GM12878 (cell line): ENCODE data around the gene ADIG. TPM values are rescaled to one million over a fixed set of nuclear protein-coding genes. Genes with fewer than 3 reads are reported as not detected.

Experiments used
- ATAC-seq: fragments of 200-7000 bp; cut with Tn5 transposase; 3 replicates; pipeline ENCODE4 v1.9.1; 2020; ENCODE audit warnings: mild to moderate bottlenecking, moderate library complexity
- BruUV-seq: library from RNA; stranded (reverse); fragments of 400-500 nt; replicated peaks from 2 replicates; lab custom pipeline; 2021; lab: Mats Ljungman, UMichigan
- CTCF ChIA-PET: fragments of 300-600 bp; sonication (Branson Sonifier 250); formaldehyde crosslinking; extraction: SDS; loops from one replicate; lab custom pipeline; 2021; ENCODE audit warnings: inconsistent platforms; lab: Yijun Ruan, JAX
- POLR2A ChIA-PET: fragments of 350-600 bp; formaldehyde crosslinking; extraction: SDS; loops from one replicate; lab custom pipeline; 2021; ENCODE audit warnings: inconsistent platforms; lab: Charles Lee
- RAD21 ChIA-PET: fragments of 300-600 bp; sonication (Branson Sonifier 250); formaldehyde crosslinking; loops from one replicate; lab custom pipeline; 2023; ENCODE audit warnings: antibody characterized with exemption; ENCODE audit not compliant: unreplicated experiment; lab: Charles Lee
- SMC1A ChIA-PET: fragments of 300-600 bp; sonication (Branson Sonifier 250); formaldehyde crosslinking; loops from one replicate; lab custom pipeline; 2023; ENCODE audit not compliant: unreplicated experiment, uncharacterized antibody; lab: Charles Lee
- DNase-seq: peaks from one replicate; pipeline ENCODE4 v3.0.0-alpha.2; 2011; ENCODE audit warnings: low read depth, low spot score
- FAIRE-seq: peaks from 3 replicates; lab custom pipeline; 2011; peaks lifted over from hg19 to GRCh38; lab: Jason Lieb, UNC
- H2AFZ ChIP-seq: 2 replicates; pipeline ENCODE4 v1.6.0; 2011; ENCODE audit warnings: low read depth, low read length, control low read depth; ENCODE audit not compliant: control insufficient read depth
- H3K27ac ChIP-seq: 2 replicates; pipeline ENCODE4 v1.5.1; 2011; ENCODE audit warnings: control low read depth; ENCODE audit not compliant: control insufficient read depth, insufficient read depth
- H3K27me3 ChIP-seq, 2 experiments: replicated peaks in 1 of 2; 2 replicates each; pipeline versions ENCODE4 v1.6.0 to v1.6.1; 2011; ENCODE audit warnings: low read length in 1 of 2; ENCODE audit not compliant: control insufficient read depth in 2 of 2, insufficient read depth in 2 of 2
- H3K36me3 ChIP-seq, 2 experiments: 2 replicates each; pipeline ENCODE4 v1.5.1; 2011; ENCODE audit warnings: low read length in 1 of 2; ENCODE audit not compliant: control insufficient read depth in 2 of 2, insufficient read depth in 2 of 2
- H3K4me1 ChIP-seq: 2 replicates; pipeline ENCODE4 v1.6.1; 2011; ENCODE audit warnings: mild to moderate bottlenecking, low read length, moderate library complexity, mixed read lengths; ENCODE audit not compliant: control insufficient read depth, insufficient read depth
- H3K4me2 ChIP-seq: 2 replicates; pipeline ENCODE4 v1.6.0; 2011; ENCODE audit warnings: control low read depth; ENCODE audit not compliant: control insufficient read depth, insufficient read depth
- H3K4me3 ChIP-seq: fragments of 200-600 bp; sonication (generic); 2 replicates; pipeline ENCODE4 v1.5.1; 2016
- H3K79me2 ChIP-seq: 2 replicates; pipeline ENCODE4 v1.6.0; 2011; ENCODE audit warnings: low read length; ENCODE audit not compliant: control insufficient read depth, insufficient read depth
- H3K9ac ChIP-seq: 2 replicates; pipeline ENCODE4 v1.8.0; 2011; ENCODE audit warnings: low read length, control low read depth, mixed read lengths; ENCODE audit not compliant: control insufficient read depth, insufficient read depth
- H3K9me3 ChIP-seq: replicated peaks from 3 replicates; pipeline ENCODE4 v1.5.1; 2011; ENCODE audit warnings: mild to moderate bottlenecking, low read length; ENCODE audit not compliant: control insufficient read depth, insufficient read depth
- H4K20me1 ChIP-seq: 2 replicates; pipeline ENCODE4 v1.6.0; 2011; ENCODE audit not compliant: control insufficient read depth, insufficient read depth
- CHD4 ChIP-seq: fragments of 200-600 bp; sonication (generic); IDR thresholded peaks from 2 replicates; pipeline ENCODE4 v1.6.1; 2016; ENCODE audit warnings: mild to moderate bottlenecking
- DPF2 ChIP-seq: fragments of 450-650 bp; IDR thresholded peaks from 2 replicates; pipeline ENCODE4 v1.6.1; 2017; ENCODE audit warnings: mild to moderate bottlenecking
- E2F4 ChIP-seq: IDR thresholded peaks from 2 replicates; pipeline ENCODE4 v1.6.1; 2012; ENCODE audit warnings: low read depth, low read length, improper control_type of control experiment
- IRF5 ChIP-seq: fragments of 450-650 bp; IDR thresholded peaks from 2 replicates; pipeline ENCODE4 v1.6.1; 2017; ENCODE audit warnings: borderline replicate concordance
- NR2C1 ChIP-seq: fragments of 450-650 bp; IDR thresholded peaks from 2 replicates; pipeline ENCODE4 v1.6.1; 2017; ENCODE audit warnings: antibody characterized with exemption, mild to moderate bottlenecking, moderate library complexity
- RCOR1 ChIP-seq: conservative IDR thresholded peaks from 2 replicates; pipeline ENCODE4 v1.6.1; 2012; ENCODE audit warnings: low read depth, low read length, improper control_type of control experiment
- YY1 ChIP-seq: IDR thresholded peaks from 2 replicates; pipeline ENCODE4 v1.6.1; 2011; ENCODE audit warnings: low read depth, mild to moderate bottlenecking, low read length
- WGBS: methylation state at CpG from one replicate; pipeline ENCODE4 v1.1.6; 2016; ENCODE audit warnings: low lambda C conversion rate; ENCODE audit not compliant: insufficient replicate concordance, insufficient coverage; ENCODE audit errors: missing lambda C conversion rate; 5-methylcytosine and 5-hydroxymethylcytosine counted together
- in situ Hi-C: fragments of 300-500 bp; cut with MboI; formaldehyde crosslinking; loops from 9 replicates; pipeline ENCODE4 v1.14.3; 2018; ENCODE audit warnings: mixed read lengths
- intact Hi-C: fragments of 100-400 bp; cut with micrococcal nuclease; formaldehyde crosslinking; loops from one replicate; pipeline ENCODE4 v1.14.2; 2022; ENCODE audit not compliant: unreplicated experiment
- polyA plus RNA-seq, 11 experiments: library from polyadenylated mRNA; depleted of rRNA in 4 of 11; unstranded in 6 of 11; stranded (reverse) in 5 of 11; fragments of >200 nt; fragmentation: Nextera tagmentation in 4 of 11; fragmentation: Illumina TruSeq in 1 of 11; extraction: Ambion mirVana in 4 of 11; extraction: Trizol in 1 of 11; gene quantifications; 1 replicate in 1 of 11; 2 replicates in 10 of 11; pipeline versions ENCODE4 v1.2.1 to v1.2.3, GENCODE V29; 2011 to 2016; ENCODE audit warnings: inconsistent platforms in 2 of 11, missing spikeins in 2 of 11, low read depth in 1 of 11
- total RNA-seq, 4 experiments: library from RNA; depleted of rRNA in 3 of 4; stranded (reverse); fragments of >200 nt in 3 of 4; fragmentation: Illumina TruSeq in 1 of 4; extraction: Trizol in 1 of 4; gene quantifications; 2 replicates each; pipeline versions ENCODE4 v1.2.1 to v1.2.3, GENCODE V29; 2013 to 2021

The ADIG gene
- total and polyA plus RNA-seq, 10 of the 15 experiments (the other 5 are each of a cell fraction or from before 2014, with no cell fraction given), result not detected

- in situ Hi-C loops, result no loop called here
- WGBS, result 81% methylated on average over 4 of the region's 4 CpGs
- no peak for DNase-seq
Measured at GRCh38 chr20:38579921-38580320, 1.1 kb upstream of the ADIG start.

More at GRCh38 chr20:38579921-38580320, 1.1 kb upstream of the ADIG start:
- Histone ChIP-seq H3K4me3 (no peak overlapping the region), H3K4me2 (no peak overlapping the region), H2AFZ (no peak overlapping the region), H3K79me2 (no peaks in the 10 kb centered on the region), H4K20me1 (no peaks in the 10 kb centered on the region), H3K9me3 (no peaks in the 10 kb centered on the region), H3K9ac (no peak overlapping the region), H3K36me3 (peaks cover 1 to 5% of the 10 kb centered on the region in 2 experiments; a peak in 2 of 4 replicates), H3K27ac (no peak overlapping the region), H3K27me3 (peaks cover 0 to 2% of the 10 kb centered on the region in 2 experiments; a peak in 2 of 4 replicates), H3K4me1 (no peaks in the 10 kb centered on the region)
- ChIA-PET RAD21 (no interaction called here), SMC1A (no interaction called here), POLR2A (no interaction called here), CTCF (no interaction called here)
- TF ChIP-seq CHD4 (no peak), IRF5 (no peak), E2F4 (no peak), NR2C1 (no peak), RCOR1 (no peak), YY1 (no peak), DPF2 (no peak)
- FAIRE-seq (no peak), ATAC-seq (no peak)
- no TSS peak for BruUV-seq
- intact Hi-C loops, result no loop called here
